ENCODE measurements around the gene CENATAC. TPM values are rescaled to one million over a fixed set of nuclear protein-coding genes. Genes with fewer than 3 reads are reported as not detected.

Gene CENATAC
- polyA plus RNA-seq, 1 donor from 2014 or later: 70.3 TPM

DNA sequence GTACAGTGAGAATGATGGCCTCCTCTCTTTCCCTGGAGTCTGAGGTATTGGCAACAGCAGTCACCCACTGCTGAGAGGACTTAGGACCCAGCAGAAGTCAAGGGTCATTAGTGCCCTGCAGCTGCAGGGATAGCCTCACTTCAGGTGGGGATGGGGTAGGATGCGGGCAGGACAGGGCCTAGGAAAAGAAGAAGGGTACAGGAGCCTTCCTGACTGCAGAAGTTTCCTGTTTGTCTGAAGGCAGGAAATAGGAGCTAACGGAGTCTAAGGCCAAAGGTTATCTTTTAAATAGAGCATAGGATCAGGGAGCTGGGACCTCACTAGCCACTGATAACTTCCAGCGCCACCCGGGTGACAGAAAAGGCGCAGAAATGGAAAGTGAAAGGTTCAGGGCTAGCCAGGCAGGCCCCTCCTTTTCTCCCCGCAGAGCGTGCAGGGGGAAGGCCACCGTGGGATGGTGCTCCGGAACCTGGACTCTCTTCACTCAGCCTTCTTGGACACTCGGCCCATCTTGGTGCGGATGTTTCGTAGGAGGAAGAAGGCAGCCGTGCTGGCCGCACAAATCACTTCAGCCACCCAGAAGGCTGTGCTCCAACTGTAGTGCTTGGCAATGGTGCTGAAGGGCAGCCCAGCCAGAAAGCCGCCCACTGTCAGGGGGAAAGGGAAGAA is 26.6 kb downstream of the CENATAC start:
- H3K79me2 ChIP-seq (replicated peaks; ENCODE audit: insufficient read depth, low read length): peaks cover 26% of the 10 kb centered on the region
- TF ChIP-seq EZH2 (IDR thresholded peaks at IDR 0.05; ENCODE audit: borderline replicate concordance, insufficient read depth, low read length, poor library complexity, severe bottlenecking) (no peak), EP300 (conservative IDR thresholded peaks at IDR 0.05; ENCODE audit: poor library complexity, severe bottlenecking) (no peak), MXI1 (conservative IDR thresholded peaks at IDR 0.05; ENCODE audit: poor library complexity, severe bottlenecking) (no peak), POLR2AphosphoS5 (IDR thresholded peaks at IDR 0.05) (no peak), SMC3 (conservative IDR thresholded peaks at IDR 0.05; ENCODE audit: poor library complexity) (no peak), TAF1 (IDR thresholded peaks at IDR 0.05; ENCODE audit: low read depth) (no peak), RAD21 (conservative IDR thresholded peaks at IDR 0.05) (no peak)
- TF ChIP-seq, protein P1, sequence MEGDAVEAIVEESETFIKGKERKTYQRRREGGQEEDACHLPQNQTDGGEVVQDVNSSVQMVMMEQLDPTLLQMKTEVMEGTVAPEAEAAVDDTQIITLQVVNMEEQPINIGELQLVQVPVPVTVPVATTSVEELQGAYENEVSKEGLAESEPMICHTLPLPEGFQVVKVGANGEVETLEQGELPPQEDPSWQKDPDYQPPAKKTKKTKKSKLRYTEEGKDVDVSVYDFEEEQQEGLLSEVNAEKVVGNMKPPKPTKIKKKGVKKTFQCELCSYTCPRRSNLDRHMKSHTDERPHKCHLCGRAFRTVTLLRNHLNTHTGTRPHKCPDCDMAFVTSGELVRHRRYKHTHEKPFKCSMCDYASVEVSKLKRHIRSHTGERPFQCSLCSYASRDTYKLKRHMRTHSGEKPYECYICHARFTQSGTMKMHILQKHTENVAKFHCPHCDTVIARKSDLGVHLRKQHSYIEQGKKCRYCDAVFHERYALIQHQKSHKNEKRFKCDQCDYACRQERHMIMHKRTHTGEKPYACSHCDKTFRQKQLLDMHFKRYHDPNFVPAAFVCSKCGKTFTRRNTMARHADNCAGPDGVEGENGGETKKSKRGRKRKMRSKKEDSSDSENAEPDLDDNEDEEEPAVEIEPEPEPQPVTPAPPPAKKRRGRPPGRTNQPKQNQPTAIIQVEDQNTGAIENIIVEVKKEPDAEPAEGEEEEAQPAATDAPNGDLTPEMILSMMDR (IDR thresholded peaks at IDR 0.05; ENCODE audit: poor library complexity, severe bottlenecking): no peak
- TF ChIP-seq, protein P2, sequence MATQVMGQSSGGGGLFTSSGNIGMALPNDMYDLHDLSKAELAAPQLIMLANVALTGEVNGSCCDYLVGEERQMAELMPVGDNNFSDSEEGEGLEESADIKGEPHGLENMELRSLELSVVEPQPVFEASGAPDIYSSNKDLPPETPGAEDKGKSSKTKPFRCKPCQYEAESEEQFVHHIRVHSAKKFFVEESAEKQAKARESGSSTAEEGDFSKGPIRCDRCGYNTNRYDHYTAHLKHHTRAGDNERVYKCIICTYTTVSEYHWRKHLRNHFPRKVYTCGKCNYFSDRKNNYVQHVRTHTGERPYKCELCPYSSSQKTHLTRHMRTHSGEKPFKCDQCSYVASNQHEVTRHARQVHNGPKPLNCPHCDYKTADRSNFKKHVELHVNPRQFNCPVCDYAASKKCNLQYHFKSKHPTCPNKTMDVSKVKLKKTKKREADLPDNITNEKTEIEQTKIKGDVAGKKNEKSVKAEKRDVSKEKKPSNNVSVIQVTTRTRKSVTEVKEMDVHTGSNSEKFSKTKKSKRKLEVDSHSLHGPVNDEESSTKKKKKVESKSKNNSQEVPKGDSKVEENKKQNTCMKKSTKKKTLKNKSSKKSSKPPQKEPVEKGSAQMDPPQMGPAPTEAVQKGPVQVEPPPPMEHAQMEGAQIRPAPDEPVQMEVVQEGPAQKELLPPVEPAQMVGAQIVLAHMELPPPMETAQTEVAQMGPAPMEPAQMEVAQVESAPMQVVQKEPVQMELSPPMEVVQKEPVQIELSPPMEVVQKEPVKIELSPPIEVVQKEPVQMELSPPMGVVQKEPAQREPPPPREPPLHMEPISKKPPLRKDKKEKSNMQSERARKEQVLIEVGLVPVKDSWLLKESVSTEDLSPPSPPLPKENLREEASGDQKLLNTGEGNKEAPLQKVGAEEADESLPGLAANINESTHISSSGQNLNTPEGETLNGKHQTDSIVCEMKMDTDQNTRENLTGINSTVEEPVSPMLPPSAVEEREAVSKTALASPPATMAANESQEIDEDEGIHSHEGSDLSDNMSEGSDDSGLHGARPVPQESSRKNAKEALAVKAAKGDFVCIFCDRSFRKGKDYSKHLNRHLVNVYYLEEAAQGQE (IDR thresholded peaks at IDR 0.05; ENCODE audit: borderline replicate concordance): no peak
- H3K4me3 ChIP-seq (ENCODE audit: low read length): no peak overlapping the region
- H3K9ac ChIP-seq (ENCODE audit: low read length): no peak overlapping the region
- H4K20me1 ChIP-seq (ENCODE audit: insufficient read depth): no peaks in the 10 kb centered on the region
- H3K27me3 ChIP-seq (ENCODE audit: insufficient read depth, low read depth, low read length): no peaks in the 10 kb centered on the region
- H3K4me2 ChIP-seq (ENCODE audit: low read length): no peak overlapping the region
- no peaks in the 10 kb centered on the region for H3K9me2 ChIP-seq (ENCODE audit: insufficient read depth, low read length)
- no peak overlapping the region for H2AFZ ChIP-seq (ENCODE audit: low read depth, low read length)
- H3K9me3 ChIP-seq (ENCODE audit: low read length): no peaks in the 10 kb centered on the region
- H3K27ac ChIP-seq (ENCODE audit: low read length): no peak overlapping the region
- H3K36me3 ChIP-seq (ENCODE audit: insufficient read depth, low read length): no peaks in the 10 kb centered on the region
- H3F3A ChIP-seq (ENCODE audit: insufficient read depth, low read length, poor library complexity, severe bottlenecking): no peaks in the 10 kb centered on the region

DNA sequence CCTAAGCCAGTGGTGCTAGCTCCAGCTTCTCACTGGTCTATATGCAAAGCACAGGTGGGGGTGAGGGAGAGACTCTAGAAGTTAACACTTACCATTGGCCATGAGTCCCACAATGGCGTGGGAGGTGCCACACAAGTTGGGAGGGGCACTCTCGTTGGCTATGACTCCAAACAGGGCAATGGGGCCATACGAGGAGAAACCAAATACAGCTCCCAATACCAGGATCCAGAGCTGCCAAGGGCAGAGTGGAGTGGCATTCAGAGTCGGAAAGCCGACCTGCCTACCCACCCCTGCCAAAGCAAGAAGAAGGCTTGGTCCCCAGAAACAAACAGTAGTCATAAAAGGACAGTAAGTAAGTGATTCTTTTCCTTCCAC is 27.1 kb downstream of the CENATAC start:
- no peak overlapping the region for H3K4me2 ChIP-seq (ENCODE audit: low read length)
- no peaks in the 10 kb centered on the region for H3K36me3 ChIP-seq (ENCODE audit: insufficient read depth, low read length)
- TF ChIP-seq, protein P1 (IDR thresholded peaks at IDR 0.05; ENCODE audit: poor library complexity, severe bottlenecking): no peak
- TF ChIP-seq, protein P2 (IDR thresholded peaks at IDR 0.05; ENCODE audit: borderline replicate concordance): no peak
- TF ChIP-seq MXI1 (conservative IDR thresholded peaks at IDR 0.05; ENCODE audit: poor library complexity, severe bottlenecking) (no peak), TAF1 (IDR thresholded peaks at IDR 0.05; ENCODE audit: low read depth) (no peak), RAD21 (conservative IDR thresholded peaks at IDR 0.05) (no peak), SMC3 (conservative IDR thresholded peaks at IDR 0.05; ENCODE audit: poor library complexity) (no peak), EP300 (conservative IDR thresholded peaks at IDR 0.05; ENCODE audit: poor library complexity, severe bottlenecking) (no peak), POLR2AphosphoS5 (IDR thresholded peaks at IDR 0.05) (no peak), EZH2 (IDR thresholded peaks at IDR 0.05; ENCODE audit: borderline replicate concordance, insufficient read depth, low read length, poor library complexity, severe bottlenecking) (no peak)
- H4K20me1 ChIP-seq (ENCODE audit: insufficient read depth): no peaks in the 10 kb centered on the region
- H3K9ac ChIP-seq (ENCODE audit: low read length): no peak overlapping the region
- H3K27me3 ChIP-seq (ENCODE audit: insufficient read depth, low read depth, low read length): no peaks in the 10 kb centered on the region
- no peak overlapping the region for H3K27ac ChIP-seq (ENCODE audit: low read length)
- H3K79me2 ChIP-seq (replicated peaks; ENCODE audit: insufficient read depth, low read length): peaks cover 24% of the 10 kb centered on the region
- no peak overlapping the region for H2AFZ ChIP-seq (ENCODE audit: low read depth, low read length)
- no peaks in the 10 kb centered on the region for H3K9me3 ChIP-seq (ENCODE audit: low read length)
- no peaks in the 10 kb centered on the region for H3F3A ChIP-seq (ENCODE audit: insufficient read depth, low read length, poor library complexity, severe bottlenecking)
- H3K9me2 ChIP-seq (ENCODE audit: insufficient read depth, low read length): no peaks in the 10 kb centered on the region
- H3K4me3 ChIP-seq (ENCODE audit: low read length): no peak overlapping the region

Measured in neural cell (in vitro differentiated cells).